NT2/D1 (cell line): ENCODE measurements around the gene STAT6.

Experiments
- SUZ12 ChIP-seq: IDR thresholded peaks from 2 replicates; pipeline ENCODE4 v1.6.1; 2011; ENCODE audit not compliant: insufficient read length, insufficient read depth; ENCODE audit errors: extremely low read depth
- YY1 ChIP-seq: IDR thresholded peaks from 2 replicates; pipeline ENCODE4 v1.6.1; 2011; ENCODE audit not compliant: insufficient read length, insufficient read depth
- ZNF274 ChIP-seq: IDR thresholded peaks from 2 replicates; pipeline ENCODE4 v1.6.1; 2011; ENCODE audit warnings: mild to moderate bottlenecking, low read depth, low read length

DNA sequence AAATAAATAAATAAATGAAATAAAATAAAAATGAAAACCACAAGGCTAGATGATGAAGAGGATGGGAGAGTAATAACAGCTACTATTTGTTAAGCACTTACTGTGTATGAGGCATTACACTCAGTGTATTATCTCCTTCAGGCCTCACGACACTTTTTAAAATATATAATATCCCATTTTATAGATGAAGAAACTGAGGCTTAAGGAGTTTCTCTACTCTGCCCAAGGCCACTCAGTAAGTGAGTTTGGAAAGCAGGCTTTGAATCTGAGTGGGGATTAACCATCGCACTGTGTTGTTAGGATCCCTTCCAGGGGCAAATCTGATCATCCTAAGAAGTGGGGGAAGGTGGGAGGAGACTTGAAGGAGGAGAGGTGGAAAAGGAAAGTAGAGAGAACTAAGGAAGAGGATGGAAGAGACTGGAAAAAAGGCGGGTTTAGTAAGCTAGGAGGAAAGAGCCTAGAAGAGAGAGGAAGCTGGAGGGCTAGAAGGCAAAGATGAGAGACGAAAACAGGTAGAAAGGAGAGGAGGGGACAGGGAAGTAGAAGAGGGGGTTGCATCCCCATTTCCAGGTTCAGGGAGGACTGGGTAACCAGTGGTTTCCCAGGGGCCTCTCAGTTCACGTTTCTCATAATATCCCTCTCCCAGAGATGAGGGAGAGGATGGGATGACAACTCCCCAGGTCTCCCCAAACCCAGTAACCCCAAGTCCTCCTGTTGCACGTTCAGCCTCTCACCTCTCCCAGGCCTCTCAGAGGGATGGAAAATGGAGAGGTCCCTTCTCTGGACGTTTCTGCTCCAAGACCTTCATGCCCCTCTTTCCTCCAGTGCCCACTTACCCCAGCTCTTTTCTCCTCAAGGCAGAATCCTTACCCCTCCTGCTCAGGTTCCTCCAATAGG lies 1.7 kb downstream of the STAT6 start:
- TF ChIP-seq SUZ12 (no peak), YY1 (no peak), ZNF274 (no peak)
